ENCODE measurements around the gene PDE6A. TPM values are rescaled to one million over a fixed set of nuclear protein-coding genes. Genes with fewer than 3 reads are reported as not detected.
"Not testable (repeated sequence)": the region's sequence is repeated elsewhere in the genome, so short reads cannot be mapped to it uniquely, and the experiment has no call there.

Gene PDE6A
- total RNA-seq, 2 donors from 2014 or later = not detected

DNA sequence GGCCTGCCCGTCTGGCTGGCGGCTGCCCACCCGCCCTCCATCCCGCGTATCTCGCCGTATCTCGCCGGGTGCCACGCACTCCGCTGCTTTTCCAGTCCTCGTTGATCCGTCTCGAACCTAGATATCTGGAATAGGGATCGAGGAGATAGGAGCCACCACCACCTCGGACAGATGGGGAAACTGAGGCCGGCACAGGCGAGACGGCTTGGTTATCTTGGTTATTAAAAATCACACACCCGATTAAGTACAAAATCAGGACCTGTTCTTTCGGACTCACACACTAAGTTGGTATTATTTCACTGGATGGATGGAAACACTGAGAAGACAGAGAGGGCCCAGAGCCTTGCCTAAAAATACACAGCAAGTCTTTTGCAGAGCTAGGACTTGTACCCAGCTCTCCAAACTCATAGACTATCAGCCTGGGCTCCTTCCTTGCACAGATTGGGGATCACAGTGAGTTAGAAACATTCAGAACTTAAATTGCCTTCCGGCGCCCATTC lies 16.6 kb upstream of the PDE6A start:
- DNase-seq (ENCODE audit: low spot score) = no peak
- H3K4me1 Mint-ChIP-seq (ENCODE audit: low read depth in 2 of 2) = peaks cover 34% of the 10 kb centered on the region in 2 donors

DNA sequence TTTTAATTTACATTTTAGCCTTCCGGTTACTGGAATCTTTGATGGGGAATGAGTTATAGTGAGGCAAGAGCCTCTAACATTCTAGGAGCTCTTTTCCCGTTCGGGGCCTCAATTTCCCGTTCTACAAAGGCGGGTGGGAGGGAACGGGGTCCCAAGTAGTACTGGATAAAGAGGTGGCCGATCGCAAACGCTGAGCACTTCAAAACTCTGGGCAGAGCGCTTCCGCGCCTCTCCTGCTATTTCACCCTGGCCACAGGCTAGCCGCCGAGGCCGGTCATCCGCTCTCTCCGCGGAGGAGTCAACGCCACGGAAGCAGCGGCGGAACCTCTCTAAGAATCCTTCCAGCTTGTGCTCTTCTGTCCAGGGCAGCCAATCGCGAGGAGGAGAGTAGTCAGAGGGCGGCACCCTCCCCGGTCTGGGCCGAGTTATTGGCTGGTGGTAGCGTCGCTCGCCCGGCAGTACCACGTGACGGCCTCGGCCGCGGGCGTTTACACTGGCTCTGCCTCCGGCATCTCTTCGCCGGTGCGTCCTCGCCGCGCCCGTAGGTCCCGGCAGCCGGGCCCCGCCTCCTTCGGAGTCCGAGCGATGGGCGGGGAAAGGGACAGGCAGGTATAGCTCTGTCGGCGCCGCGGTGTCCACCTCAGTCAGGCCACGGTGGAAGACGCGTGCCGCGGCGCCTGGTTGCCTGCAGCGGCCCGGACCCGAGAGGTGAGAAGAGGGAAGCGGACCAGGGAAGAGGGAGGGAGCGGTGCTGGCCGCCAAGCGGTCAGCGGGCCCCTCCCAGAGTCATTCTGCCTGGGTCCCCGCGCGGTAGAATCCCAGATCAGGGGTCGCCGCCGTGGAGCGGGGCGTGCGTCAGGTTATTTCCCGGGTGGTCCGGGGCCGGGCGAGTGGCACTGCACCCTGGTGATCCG lies 15.9 kb upstream of the PDE6A start, which contains the start of gene SLC26A2:
Gene SLC26A2, plus strand, starts transcription at position 487 of the 914 bp plus-strand sequence. CDS start 16,895 bp downstream, outside the sequence.
- DNase-seq (ENCODE audit: low spot score) = peak; percentile 98
- peak; percentile 99 for ATAC-seq
- Mint-ChIP-seq H3K4me3 (peak within 1 kb of the TSS; percentile 97), H3K9me3 (no peaks in the 10 kb centered on the region), H3K4me1 (ENCODE audit: low read depth in 2 of 2) (peaks cover 33 to 34% of the 10 kb centered on the region in 2 donors), H3K27ac (peak within 1 kb of the TSS; percentile 95 to 98), H3K36me3 (peaks cover 6% of the 10 kb centered on the region), H3K27me3 (peaks cover 0 to 2% of the 10 kb centered on the region in 2 donors)

More for the DNA sequence above, 16.6 kb upstream of the PDE6A start:
- H3K36me3 Mint-ChIP-seq = peaks cover 6% of the 10 kb centered on the region
- H3K4me3 Mint-ChIP-seq = peak overlapping the region; percentile 97
- peak overlapping the region; percentile 95 to 98 for H3K27ac Mint-ChIP-seq
- H3K9me3 Mint-ChIP-seq = no peaks in the 10 kb centered on the region
- peaks cover 0 to 2% of the 10 kb centered on the region in 2 donors for H3K27me3 Mint-ChIP-seq
- ATAC-seq = no peak

DNA sequence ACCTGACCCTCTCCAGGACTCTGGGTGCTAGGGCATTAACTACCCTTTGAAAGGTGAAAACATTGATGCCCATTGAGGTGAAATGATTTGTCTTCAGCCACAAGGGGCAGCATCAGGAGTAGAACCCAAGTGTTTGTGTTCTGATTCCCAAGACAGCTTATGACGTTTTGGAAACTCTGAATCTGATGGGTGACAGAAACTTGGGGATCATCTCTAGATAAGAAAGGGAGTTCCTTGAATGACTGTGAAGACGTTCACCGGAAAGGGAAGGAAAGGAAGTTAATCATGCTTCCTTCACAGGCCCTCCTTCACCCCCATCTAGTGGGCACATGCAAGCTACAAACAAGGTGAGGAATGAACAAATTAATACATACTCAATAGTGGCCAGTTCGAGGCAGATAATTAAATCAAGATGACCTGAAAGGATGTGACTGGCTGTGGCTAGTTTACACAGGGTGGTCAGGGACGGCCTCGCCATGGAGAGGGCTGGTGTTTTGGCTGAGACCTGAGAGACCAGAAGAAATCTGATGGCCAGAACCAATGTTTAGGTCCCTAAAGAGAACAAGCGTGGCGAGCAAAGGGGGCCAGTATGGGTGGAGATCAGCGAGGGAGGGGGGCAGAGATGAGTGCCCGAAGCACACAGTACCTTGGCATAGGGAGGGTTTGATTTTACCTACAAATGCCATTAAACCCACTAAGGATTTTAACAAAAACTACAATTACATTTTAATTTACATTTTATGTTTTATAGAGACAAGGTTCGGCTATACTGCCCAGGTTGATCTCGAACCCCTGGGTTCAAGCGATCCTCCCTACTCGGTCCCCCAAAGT lies 15.0 kb upstream of the PDE6A start:
- Mint-ChIP-seq H3K27ac (peak overlapping the region; percentile 95 to 98), H3K4me3 (peak overlapping the region; percentile 97), H3K27me3 (peaks cover 0 to 2% of the 10 kb centered on the region in 2 donors), H3K4me1 (ENCODE audit: low read depth in 2 of 2) (peaks cover 32 to 34% of the 10 kb centered on the region in 2 donors), H3K9me3 (no peaks in the 10 kb centered on the region), H3K36me3 (peaks cover 6% of the 10 kb centered on the region)
- DNase-seq (ENCODE audit: low spot score) (no peak), ATAC-seq (no peak)

DNA sequence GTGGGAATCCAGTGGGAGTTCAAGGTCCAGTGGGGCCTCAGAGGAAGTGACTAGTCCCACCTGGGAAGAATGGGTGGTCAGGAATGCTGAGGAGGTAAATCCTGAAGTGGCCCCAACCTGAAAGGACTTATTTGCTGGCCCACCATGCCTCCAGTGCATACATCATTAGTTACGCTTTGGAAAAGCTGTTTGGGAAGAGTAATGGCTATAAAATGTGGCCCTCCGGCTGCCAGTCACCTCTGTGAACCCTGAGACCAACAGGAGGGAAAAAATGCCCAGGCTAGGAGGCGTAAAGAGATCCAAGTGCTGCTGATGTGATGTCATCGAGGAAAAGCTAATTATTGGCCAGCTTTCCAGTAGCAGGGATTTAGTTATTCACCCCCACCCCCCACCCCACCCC lies 13.3 kb upstream of the PDE6A start:
- Mint-ChIP-seq H3K27ac (no peak overlapping the region), H3K4me3 (no peak overlapping the region), H3K27me3 (peaks cover 0 to 2% of the 10 kb centered on the region in 2 donors), H3K4me1 (ENCODE audit: low read depth in 2 of 2) (peaks cover 31 to 33% of the 10 kb centered on the region in 2 donors), H3K36me3 (peaks cover 4% of the 10 kb centered on the region), H3K9me3 (no peaks in the 10 kb centered on the region)
- no peak for ATAC-seq
- DNase-seq (ENCODE audit: low spot score) = no peak

DNA sequence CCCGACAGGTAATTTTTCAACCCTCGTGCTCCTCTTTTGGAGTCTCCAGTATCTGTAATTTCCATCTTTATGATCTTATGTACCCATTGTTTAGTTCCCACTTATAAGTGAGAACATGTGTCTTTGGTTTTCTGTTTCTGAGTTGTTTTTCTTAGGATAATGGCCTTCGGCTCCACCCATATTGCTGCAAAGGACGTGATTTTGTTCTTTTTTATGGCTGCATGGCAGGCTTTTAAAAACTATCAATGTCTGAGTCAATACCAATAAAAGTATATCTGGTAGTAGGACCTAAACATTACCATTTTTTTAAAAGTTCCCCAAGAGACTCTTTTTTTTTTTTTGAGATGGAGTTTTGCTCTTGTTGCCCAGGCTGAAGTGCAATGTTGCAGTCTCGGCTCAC lies 12.1 kb upstream of the PDE6A start:
- H3K4me1 Mint-ChIP-seq (ENCODE audit: low read depth in 2 of 2) = peaks cover 19 to 21% of the 10 kb centered on the region in 2 donors
- H3K27ac Mint-ChIP-seq = no peak overlapping the region
- DNase-seq (ENCODE audit: low spot score) (no peak), ATAC-seq (no peak)
- H3K27me3 Mint-ChIP-seq = peaks cover 0 to 2% of the 10 kb centered on the region in 2 donors
- H3K4me3 Mint-ChIP-seq = no peak overlapping the region
- no peaks in the 10 kb centered on the region for H3K36me3 Mint-ChIP-seq
- H3K9me3 Mint-ChIP-seq = no peaks in the 10 kb centered on the region

DNA sequence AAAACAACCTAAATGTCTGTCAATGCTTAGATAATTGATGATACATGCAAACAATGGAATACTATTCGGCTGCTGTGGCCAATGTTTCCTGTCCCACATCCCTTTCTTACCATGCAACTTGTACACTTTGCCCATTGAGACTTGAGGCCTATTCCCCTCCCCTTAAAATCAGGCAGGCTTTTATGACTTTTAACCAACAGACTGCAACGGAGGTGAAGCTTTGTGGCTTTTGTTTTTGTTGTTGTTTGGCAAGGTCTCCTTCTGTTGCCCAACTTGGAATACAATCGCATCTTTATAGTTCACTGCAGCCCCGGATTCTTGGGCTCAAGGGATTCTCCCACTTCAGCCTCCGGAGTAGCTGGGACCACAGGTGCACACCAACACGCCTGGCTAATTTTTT lies 10.2 kb upstream of the PDE6A start:
- Mint-ChIP-seq H3K27me3 (peaks cover 0 to 7% of the 10 kb centered on the region in 2 donors), H3K4me1 (ENCODE audit: low read depth in 2 of 2) (peaks cover 6 to 7% of the 10 kb centered on the region in 2 donors), H3K9me3 (no peaks in the 10 kb centered on the region), H3K36me3 (no peaks in the 10 kb centered on the region), H3K27ac (no peak overlapping the region), H3K4me3 (no peak overlapping the region)
- ATAC-seq (no peak), DNase-seq (ENCODE audit: low spot score) (no peak)

DNA sequence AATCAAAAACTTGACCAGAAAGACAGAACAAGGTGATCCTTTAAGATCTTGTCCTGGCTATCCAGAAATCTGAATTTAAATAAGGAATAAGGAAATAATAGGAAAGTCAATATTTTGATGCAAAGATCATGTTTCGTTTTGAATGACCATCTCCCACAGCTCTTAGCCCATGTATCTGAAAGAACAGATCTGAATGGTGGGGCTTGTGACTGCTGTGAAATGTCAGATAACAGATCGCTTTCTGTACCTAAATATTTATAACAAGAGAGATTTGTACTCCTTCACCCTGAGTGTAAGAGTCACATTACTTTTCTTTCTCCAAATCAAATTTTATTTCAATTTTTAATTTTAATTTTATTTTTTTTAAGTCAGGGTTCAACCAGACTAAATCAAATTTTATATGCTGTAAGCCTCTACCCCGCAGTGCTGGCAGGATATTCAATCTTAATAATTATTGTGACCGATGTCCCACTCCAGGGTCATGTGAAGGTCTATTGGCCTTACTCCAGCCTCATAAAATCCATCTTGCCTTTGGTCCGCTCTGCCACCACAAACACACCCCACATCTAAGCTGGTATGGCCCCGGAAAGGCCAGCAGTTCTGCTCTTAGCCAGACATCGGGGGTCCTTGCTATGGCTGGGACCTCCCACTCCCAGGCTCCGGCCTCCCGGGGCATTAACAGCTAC lies 9.0 kb upstream of the PDE6A start:
- Mint-ChIP-seq H3K9me3 (no peaks in the 10 kb centered on the region), H3K4me1 (ENCODE audit: low read depth in 2 of 2) (no peaks in the 10 kb centered on the region), H3K4me3 (no peak overlapping the region), H3K36me3 (no peaks in the 10 kb centered on the region), H3K27ac (no peak overlapping the region), H3K27me3 (peaks cover 3 to 13% of the 10 kb centered on the region in 2 donors)
- no peak for DNase-seq (ENCODE audit: low spot score)
- ATAC-seq = no peak

DNA sequence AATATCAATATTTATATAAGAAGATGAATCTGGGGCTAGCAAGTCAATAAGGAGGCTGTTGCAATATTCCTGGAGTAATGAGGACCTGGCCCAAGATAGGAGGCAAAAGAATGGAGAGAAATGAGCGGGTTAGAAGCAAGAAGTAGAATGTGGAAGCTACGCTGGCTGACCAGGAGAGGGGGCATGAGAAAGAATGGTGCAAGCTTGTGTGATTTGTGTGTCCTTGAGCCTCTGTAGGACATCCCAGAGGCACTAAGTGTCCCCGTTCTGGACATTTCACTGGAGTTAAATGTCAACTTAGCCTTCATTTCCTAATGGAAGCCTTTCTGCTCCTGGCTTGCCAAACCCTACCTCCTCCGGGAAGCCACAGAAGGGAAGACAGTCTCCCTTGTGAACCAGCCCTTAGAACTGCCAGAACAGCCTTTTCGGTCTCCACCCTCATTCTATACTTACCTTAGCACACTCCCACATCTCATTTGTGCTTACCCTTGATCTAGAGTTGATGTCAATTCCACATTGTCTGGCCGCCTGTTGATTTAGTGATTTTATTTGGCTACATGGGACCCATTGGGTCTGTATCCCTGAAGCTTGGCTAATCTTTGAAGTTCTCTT lies 6.7 kb upstream of the PDE6A start:
- H3K27ac Mint-ChIP-seq = no peak overlapping the region
- H3K27me3 Mint-ChIP-seq = peaks cover 8 to 15% of the 10 kb centered on the region in 2 donors
- no peak for DNase-seq (ENCODE audit: low spot score)
- no peak overlapping the region for H3K4me3 Mint-ChIP-seq
- no peaks in the 10 kb centered on the region for H3K4me1 Mint-ChIP-seq (ENCODE audit: low read depth in 2 of 2)
- no peaks in the 10 kb centered on the region for H3K9me3 Mint-ChIP-seq
- ATAC-seq = no peak
- no peaks in the 10 kb centered on the region for H3K36me3 Mint-ChIP-seq

DNA sequence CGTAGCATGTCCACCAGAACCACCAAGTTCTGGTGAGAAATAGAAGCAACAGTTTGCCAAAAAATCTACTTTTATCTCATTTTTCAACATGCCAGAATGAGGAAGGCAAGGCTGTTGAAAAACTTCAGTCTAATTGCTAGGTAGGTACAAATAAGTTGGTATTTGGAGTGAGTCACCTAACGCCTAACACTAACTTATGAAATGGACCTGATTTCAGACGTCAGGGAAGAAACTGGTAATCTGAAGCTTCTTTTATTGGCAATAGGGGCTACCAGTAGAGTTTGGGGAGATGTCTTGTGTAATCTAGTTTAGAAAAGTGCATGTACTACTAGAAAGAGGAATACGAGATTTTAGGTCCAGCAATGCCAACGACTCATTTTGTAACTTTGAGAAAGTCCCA lies 4.4 kb upstream of the PDE6A start:
- Mint-ChIP-seq H3K27ac (no peak overlapping the region), H3K4me3 (no peak overlapping the region), H3K27me3 (peaks cover 8 to 15% of the 10 kb centered on the region in 2 donors), H3K36me3 (no peaks in the 10 kb centered on the region), H3K9me3 (no peaks in the 10 kb centered on the region), H3K4me1 (ENCODE audit: low read depth in 2 of 2) (no peaks in the 10 kb centered on the region)
- DNase-seq (ENCODE audit: low spot score) (no peak), ATAC-seq (no peak)

DNA sequence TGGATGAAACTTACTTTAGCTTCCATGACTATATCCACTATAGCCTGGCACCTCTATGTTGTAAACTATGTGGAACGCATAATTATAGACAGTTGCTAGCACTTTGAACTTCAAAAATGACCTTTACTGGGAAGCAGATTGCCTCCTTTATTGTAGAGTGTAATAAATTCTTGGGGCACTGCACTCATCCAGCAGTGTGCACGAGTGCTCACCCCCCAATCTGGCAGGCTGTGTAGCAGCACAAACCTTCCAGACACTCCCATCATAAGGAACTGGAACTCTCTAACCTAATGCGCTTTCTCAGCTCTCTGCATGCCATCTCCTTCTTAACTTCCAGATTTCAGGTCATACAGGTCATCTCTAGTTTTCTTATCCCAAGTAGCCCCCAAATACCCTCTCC lies 1.5 kb upstream of the PDE6A start:
- no peak overlapping the region for H3K27ac Mint-ChIP-seq
- peaks cover 13 to 15% of the 10 kb centered on the region in 2 donors for H3K27me3 Mint-ChIP-seq
- ATAC-seq (no peak), DNase-seq (ENCODE audit: low spot score) (no peak)
- H3K9me3 Mint-ChIP-seq = no peaks in the 10 kb centered on the region
- H3K36me3 Mint-ChIP-seq = no peaks in the 10 kb centered on the region
- no peaks in the 10 kb centered on the region for H3K4me1 Mint-ChIP-seq (ENCODE audit: low read depth in 2 of 2)
- no peak overlapping the region for H3K4me3 Mint-ChIP-seq

DNA sequence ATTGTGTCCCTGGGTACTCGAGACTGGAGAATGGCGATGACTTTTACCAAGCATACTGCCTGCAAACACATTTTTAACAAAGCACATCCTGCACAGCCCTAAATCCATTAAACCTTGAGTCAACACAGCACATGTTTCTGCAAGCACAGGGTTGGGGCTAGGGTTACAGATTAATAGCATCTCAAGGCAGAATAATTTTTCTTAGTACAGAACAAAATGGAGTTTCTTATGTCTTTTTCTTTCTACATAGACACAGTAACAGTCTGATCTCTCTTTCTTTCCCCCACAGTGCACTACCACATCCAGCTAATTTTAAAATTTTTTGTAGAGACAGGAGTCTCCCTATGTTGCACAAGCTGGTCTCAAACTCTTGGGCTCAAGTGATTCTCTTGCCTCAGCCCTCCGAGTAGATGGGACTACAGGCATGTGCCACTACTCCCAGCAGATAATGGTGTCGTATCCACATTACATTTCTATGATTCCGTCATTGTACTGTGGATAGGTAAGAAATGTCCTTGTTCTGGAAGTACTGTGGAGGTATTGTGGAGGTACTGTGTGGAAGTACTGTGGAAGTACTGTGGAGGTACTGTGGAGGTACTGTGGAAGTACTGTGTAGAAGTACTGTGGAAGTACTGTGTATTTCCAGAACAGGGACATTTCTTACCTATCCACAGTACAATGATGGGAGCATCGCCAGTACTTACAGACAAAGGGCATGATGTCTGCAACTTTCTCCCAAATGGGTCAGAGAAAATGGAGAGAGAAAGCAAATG lies 1.2 kb downstream of the PDE6A start:
- not testable (repeated sequence) for H3K36me3 Mint-ChIP-seq; H3K27me3 Mint-ChIP-seq; H3K4me1 Mint-ChIP-seq (ENCODE audit: low read depth in 2 of 2); H3K4me3 Mint-ChIP-seq; H3K9me3 Mint-ChIP-seq; DNase-seq (ENCODE audit: low spot score); H3K27ac Mint-ChIP-seq; ATAC-seq

DNA sequence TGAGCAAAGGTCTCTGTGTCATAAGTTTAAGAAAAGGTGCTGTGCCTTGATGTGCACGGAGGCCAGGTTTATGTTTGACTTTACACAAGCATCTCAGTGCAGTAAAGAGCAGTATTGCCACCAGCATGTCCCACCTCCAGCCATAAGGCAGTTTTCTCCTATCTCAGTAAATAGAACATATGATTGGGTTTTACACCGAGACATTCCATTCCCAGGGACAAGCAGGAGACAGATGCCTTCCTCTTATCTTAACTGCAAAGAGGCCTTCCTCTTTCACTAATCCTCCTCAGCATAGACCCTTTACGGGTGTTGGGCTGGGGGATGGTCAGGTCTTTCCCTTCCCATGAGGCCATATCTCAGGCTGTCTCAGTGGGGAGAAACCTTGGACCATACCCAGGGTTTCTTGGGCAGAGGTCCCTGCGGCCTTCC lies 1.8 kb downstream of the PDE6A start:
- not testable (repeated sequence) for H3K9me3 Mint-ChIP-seq; ATAC-seq; DNase-seq (ENCODE audit: low spot score); H3K4me3 Mint-ChIP-seq; H3K27me3 Mint-ChIP-seq; H3K4me1 Mint-ChIP-seq (ENCODE audit: low read depth in 2 of 2); H3K27ac Mint-ChIP-seq; H3K36me3 Mint-ChIP-seq

All from natural killer cell treated with Interleukin-12 subunit alpha and Interleukin-12 subunit beta and Interleukin-15 and Interleukin-18, amount 100 ng/mL, for 72 hours (primary cell).